Colon (tissue), 2 donors: ENCODE measurements around the gene HYCC1.
"Not testable (repeated sequence)": the region's sequence is repeated elsewhere in the genome, so short reads cannot be mapped to it uniquely, and the experiment has no call there.

Experiments
- FAIRE-seq: peaks from 2 replicates; lab custom pipeline; 2012; peaks lifted over from hg19 to GRCh38; lab: Jason Lieb, UNC
- donor health status: control.
- donor health status: control.

HYCC1 gene

DNA sequence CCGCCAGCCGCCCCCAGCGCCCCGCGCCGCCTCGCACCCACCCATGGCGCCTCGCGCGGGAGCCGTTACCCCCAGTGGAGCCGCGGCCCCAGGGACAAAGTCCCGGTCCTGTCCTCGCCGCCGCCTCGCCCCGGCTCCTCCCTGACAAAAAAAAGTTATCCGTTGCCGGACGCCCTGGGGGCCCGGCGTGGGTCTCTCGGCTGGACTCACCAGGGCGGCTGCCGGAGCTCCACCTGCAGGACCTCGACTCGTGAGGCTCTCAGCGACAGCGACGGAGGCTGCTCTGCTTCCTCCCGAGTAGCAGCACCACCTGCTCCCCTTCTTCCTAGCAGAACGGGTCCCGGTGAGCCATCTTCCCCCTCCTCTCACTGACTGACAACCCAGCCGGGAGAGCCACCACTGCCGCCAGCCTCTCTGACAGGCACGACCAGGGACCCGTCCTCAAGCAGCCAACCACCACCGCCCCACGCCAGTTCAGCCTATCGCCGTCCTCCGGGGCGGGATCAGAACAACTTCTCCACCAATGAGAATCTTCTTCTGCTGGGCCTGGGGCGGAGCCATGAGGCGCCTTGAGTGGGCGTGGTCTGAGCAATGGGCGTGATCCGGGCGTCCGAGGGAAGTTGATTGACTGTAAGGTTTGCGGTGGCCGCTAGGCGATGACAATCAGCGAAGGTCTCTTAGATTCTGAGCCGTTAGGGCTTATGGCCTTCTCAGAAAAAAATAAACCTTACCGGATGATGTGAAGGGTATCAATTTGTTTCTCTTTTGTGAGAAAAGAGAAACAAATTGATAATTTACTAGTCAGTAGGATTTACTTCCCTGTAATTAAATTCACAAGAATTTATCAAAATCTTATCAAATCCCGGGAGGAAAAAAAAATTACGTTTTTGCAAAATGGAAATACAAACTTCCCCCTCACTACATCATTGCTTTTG, at the start of gene HYCC1:
HYCC1 (minus strand) TSS at position 416 of the 935 bp plus-strand sequence. CDS start 23,019 bp downstream, outside the sequence.
- peak; percentile 55 for FAIRE-seq

DNA sequence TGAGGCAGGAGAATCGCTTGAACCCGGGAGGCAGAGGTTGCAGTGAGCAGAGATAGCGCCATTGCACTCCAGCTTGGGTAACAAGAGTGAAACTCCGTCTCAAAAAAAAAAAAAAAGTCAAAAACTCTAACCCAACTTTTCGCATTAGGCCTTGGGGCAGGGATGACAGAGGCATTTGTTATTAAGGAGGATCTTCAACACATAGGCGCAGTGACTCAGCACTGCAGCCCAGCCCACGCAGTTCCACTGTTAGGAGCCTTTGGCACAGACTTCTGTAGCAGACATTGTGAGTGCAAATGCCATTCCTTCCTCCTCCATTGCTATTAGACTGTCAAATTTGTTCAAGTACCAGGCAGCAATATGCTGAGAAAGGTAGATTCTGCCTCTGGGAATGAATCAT, 48.5 kb upstream of the HYCC1 start:
- no peak for FAIRE-seq

DNA sequence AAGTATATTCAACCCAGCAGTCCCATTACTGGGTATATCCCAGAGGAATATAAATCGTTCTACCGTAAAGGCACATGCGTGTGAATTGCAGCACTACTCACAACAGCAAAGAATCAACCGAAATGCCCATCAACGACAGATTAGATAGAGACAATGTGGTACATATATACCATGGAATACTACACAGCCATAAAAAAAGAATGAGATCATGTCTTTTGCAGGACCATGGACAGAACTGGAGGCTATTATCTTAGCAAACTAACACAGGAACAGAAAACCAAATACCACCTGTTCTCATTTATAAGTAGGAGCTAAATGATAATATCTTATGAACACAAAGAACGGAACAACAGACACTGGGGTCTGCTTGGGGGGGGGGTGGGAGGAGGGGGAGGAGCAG, 47.4 kb upstream of the HYCC1 start:
- no peak for FAIRE-seq

DNA sequence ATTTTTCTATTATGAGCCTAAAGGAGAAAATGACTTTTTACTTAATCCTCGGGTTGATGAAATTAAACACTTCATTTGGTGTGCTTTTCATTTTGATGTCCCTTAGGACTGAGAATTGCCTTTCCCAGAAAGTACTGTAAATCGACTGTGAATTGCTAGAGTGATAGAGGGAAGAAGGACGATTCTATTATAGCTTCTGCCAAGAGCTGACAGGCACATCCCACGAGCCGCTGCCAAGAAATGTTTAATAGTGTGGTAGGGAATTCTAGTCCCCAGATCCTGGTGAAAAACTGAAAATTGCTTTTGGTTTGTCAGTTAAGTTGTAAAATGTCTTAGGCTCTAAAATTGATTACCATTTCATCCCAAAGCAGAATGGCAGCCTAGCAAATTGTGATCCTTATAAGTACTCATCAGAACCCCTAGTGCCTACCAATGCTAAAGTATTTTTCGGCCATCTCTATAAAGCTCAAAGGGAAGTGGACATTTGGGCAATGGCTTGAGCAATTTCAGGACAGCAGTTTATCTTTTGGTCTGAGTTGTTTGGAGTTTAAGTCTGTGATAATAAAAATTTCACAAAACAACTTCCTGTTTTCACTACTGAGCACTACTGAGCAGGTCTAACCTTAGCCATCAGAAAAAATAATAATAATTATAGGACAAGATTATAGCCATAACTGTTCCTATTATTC, 44.6 kb upstream of the HYCC1 start:
- FAIRE-seq, result no peak

DNA sequence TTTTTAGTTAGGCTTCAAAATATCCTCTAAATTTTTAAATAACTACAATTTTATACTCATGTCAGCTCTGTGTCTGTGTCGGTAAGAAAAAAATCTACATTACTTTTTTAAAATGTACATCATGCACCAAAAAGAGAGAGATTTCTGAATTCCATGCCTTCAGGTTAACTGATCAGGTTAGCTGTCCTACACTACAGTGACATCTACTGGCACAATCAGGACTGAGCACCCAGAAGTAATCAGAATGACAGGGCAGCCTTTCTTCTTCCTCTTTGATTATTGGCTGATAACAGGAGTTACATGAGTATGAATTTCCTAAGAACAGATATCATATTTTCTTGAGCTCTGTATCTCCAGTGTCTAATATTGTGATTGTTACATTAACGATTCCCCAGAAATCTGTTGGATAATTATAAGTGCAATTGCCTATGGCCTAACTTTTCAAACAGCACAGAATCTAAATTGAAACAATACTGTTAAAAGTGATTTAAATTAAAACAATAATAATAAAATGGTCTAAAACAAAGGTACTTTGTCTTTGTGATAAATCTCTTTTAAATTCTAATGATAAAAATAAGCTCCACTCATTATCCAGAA, 41.8 kb upstream of the HYCC1 start:
- peak; percentile 58 for FAIRE-seq

DNA sequence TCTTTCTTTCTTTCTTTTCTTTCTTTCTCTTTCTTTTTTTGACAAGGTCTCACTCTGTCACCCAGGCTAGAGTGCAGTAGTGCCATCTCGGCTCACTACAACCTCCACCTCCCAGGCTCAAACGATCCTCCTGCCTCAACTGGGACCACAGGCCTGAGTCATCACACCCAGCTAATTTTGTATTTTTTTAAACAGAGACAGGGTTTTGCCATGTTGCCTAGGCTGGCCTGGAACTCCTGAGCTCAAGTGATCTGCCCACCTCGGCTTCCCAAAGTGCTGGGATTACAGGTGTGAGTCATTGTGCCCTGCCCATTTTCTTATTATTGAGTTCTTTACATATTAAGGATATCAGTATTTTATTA, 37.2 kb upstream of the HYCC1 start:
- FAIRE-seq, result not testable (repeated sequence)

DNA sequence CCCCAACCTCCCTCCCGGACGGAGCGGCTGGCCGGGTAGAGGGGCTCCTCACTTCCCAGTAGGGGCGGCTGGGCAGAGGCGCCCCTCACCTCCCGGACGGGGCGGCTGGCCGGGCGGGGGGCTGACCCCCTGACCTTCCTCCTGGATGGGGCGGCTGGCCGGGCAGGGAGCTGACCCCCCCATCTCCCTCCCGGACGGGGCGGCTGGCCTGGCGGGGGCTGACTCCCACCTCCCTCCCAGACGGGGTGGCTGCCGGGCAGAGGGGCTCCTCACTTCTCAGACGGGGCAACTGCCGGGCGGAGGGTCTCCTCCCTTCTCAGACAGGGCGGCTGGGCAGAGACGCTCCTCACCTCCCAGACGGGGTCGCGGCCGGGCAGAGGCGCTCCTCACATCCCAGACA, 32.4 kb upstream of the HYCC1 start:
- FAIRE-seq, result not testable (repeated sequence)

DNA sequence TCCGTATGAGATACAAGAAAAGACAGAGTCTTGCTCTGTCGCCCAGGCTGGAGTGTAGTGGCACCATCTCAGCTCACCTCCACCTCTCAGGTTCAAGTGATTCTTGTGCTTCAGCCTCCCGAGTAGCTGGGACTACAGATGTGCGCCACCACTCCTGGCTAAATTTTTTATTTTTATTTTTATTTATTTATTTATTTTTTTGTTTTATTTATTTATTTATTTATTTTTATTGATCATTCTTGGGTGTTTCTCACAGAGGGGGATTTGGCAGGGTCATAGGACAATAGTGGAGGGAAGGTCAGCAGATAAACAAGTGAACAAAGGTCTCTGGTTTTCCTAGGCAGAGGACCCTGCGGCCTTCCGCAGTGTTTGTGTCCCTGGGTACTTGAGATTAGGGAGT, 31.2 kb upstream of the HYCC1 start:
- FAIRE-seq, result not testable (repeated sequence)

DNA sequence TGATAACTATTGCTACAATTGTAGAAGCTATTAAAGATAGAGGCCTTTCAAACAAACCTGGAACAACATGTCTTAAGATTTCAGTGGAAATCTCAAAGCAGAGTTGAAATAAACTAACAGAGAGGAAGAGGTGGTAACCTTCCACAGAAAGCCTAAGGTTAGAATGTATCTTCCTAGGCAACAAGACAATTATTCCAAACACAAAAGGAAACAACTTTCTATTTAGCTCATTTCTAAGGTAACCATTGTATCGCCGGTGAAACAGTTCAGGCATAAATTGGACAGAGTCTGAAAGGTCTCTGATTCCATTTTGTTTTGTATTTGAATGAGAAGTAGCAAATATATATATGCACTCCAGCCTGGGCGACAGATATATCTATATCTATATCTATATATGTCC, 30.7 kb upstream of the HYCC1 start:
- FAIRE-seq, result no peak

DNA sequence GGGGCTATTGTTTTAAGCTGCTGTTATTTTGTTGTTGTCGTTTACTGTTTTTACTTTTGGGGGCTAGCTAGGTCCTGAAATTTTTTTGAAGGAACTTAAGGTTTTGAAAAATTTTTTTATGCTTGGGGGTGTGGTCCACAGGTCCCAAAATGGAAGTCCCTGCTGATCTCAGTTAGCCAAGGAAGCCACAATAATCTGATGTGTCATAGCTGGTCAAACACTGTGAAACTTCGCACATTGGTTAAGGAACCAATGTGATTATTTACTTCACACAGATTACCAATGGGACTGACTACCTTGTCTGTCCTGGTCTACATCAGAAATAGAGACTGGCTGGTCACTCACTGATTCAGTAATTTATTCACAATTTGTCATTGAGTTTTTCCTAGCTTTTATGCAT, 29.5 kb upstream of the HYCC1 start:
- no peak for FAIRE-seq

DNA sequence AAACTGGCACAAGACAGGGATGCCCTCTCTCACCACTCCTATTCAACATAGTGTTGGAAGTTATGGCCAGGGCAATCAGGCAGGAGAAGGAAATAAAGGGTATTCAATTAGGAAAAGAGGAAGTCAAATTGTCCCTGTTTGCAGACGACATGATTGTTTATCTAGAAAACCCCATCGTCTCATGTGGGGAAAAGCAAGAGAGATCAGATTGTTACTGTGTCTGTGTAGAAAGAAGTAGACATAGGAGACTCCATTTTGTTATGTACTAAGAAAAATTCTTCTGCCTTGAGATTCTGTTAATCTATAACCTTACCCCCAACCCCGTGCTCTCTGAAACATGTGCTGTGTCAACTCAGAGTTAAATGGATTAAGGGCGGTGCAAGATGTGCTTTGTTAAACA, 25.7 kb upstream of the HYCC1 start:
- not testable (repeated sequence) for FAIRE-seq

DNA sequence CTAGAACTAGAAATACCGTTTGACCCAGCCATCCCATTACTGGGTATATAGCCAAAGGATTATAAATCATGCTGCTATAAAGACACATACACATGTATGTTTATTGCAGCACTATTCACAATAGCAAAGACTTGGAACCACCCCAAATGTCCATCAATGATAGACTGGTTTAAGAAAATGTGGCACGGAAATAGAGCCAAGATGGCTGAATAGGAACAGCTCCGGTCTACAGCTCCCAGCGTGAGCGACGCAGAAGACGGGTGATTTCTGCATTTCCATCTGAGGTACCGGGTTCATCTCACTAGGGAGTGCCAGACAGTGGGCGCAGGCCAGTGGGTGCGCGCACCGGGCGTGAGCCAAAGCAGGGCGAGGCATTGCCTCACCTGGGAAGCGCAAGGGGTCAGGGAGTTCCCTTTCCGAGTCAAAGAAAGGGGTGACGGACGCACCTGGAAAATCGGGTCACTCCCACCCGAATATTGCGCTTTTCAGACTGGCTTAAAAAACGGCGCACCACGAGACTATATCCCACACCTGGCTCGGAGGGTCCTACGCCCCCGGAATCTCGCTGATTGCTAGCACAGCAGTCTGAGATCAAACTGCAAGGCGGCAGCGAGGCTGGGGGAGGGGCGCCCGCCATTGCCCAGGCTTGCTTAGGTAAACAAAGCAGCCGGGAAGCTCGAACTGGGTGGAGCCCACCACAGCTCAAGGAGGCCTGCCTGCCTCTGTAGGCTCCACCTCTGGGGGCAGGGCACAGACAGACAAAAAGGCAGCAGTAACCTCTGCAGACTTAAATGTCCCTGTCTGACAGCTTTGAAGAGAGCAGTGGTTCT, 21.8 kb upstream of the HYCC1 start:
- FAIRE-seq, result not testable (repeated sequence)

DNA sequence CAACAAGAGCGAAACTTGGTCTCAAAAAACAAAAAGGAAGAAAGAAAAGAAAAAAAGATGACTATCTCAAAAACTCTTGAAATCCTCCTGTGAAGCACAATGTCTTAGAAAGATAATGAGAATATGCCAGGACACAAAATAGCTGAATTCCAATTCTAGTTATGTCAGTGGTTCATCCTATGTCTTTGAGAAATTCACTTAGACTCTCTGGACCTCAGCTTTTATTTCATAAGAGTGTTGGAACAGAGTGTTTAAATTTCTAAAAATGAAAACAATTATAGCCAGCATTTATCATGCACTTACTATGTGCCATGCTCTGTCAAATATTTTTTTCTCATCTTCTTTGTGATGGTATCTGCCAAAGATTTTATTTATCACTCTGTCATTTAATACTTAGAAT, 13.3 kb upstream of the HYCC1 start:
- FAIRE-seq, result no peak

DNA sequence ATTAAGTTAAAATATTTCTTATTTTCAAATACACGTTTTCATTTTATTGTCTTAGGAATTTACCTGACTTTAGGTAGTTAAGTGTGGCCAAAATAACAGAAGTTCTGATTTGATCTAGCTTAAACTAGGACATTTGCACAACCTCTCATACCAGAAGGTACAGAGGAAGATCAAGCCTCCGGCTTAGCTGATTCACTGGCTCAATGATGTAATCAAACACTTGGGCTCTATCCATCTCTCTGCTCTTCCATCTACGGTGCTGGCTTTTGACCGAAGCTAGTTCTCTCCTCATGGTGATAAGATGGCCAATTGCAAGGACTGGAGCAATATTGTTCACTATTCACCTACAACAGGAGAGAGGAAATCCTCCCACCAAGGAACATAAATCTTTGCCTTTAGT, 12.2 kb upstream of the HYCC1 start:
- no peak for FAIRE-seq

DNA sequence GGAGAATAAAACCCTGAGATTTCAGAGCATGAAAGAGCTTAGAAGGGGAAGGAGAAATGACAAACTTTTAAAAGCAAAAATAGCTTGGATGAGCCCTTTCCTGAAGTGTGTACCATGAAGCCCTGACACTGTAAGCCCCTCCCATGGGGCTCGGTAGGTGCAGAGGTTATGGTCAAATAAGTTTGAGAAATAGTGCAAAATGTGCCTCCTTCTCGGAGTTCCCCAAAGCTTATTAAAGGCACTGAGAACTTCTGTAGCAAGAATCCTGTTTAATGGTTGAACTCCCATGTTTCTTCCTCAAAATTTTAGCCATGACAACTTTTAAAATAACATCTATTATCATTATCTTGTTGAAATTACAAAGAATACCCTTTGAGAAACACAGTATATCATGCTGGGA, 10.5 kb upstream of the HYCC1 start:
- FAIRE-seq, result no peak

DNA sequence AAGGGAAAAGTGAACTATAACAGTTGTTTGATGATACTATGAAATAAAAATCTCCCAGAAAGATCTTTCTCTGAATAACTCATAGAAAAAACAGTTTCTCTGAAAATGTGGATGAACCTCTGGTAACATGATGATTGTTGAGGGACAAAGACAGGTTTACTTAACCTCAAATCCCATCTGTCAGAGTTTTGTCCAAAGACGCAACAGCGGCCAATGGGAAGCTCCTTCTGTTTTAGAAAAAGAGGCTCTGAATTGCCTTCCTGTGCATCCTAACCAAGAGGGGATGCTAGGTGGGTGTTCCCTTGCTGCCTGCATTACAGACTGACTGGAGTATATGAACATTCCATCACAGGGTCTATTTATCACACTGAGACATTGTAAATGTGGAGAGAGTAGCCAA, 8.9 kb upstream of the HYCC1 start:
- no peak for FAIRE-seq

DNA sequence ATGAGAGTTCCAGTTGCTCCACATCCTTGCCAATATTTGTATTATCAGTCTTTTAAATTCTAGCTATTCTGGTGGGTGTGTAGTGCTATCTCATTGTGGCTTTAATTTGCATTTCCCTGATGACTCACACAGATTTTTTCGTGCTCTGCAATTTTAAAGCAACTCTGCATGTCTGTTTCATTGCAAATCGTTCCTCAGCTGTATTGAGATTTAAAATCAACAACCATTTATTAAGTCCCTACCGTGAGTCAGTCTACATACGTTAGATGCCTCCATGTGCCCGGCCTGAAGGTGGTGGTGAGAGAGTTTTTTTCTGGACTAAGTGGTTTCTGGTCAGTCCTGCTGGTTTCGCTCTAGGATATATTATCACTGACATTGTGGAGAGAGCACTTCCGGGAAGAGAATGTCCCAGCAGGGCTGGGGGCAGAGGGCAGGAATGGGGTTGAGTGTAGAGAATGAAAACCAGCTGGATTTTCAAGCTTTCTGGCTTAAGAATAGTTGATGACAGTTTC, 8.4 kb upstream of the HYCC1 start:
- FAIRE-seq, result no peak

DNA sequence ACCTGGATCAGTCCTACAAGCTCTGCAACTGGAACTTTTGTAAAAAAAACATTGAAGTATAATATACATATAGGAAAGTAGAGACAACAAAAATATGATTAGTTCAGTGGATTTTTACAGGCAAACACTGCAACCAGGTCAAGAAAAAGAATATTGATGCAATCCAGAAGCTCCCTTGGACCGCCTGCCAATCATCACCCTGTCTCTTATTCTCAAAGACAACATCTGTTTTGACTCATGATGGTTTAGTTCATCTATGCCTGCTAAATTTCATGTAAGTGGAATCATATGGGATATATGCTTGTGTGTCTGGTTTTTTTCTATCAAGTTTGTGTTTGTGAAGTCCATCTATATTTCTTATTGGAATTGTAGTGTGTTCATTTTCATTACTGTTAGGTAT, 7.7 kb upstream of the HYCC1 start:
- FAIRE-seq, result no peak

DNA sequence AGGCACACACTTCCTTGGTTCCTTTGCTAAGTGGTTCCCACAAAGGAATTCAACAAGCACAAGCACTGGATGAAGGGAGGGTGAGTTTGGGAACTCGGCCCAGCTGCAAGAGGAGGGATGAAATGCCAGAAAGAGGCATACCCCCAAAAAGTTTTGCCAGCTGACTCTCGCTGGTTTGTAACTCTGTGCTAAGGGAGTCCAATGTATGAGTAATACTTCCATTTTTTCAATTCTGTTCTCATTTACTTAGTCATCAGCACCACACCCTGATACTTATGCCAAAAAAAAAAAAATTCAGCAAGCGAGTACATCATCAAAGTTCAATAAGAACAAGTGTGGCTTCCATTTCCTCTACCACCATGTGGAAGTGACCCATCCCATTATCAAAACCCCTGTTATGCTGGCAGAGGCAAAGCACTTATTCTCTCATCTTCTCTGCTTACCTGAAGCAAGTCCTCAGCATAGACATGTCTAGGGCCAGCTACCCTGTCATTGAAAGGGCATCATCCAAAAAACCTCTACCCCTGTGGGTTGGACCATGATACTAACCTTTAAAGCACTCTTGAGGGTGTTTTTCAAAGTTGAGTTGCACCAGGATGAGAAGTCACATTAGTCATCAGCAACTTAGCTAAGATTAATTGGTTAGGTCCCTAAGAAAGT, 6.9 kb upstream of the HYCC1 start:
- FAIRE-seq, result no peak

DNA sequence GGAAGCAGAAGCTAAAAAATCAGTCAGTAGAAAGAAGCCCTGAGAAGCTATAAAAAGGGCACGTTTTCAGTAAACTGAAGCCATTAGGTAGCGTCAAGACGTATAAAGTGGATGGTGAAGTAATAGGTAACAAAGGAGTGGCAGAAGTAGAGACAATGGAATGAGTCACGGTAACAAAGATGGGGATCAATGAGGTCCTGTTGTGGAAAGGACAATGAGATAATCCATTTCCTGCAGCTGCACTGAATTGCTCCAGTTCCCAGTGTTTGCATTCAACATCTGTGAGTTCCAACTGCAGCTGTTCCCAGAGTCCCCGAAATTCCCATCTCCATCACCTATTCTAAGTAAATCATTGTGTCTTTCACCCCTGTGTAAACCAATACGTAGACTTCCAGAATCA, 4.8 kb upstream of the HYCC1 start:
- no peak for FAIRE-seq

DNA sequence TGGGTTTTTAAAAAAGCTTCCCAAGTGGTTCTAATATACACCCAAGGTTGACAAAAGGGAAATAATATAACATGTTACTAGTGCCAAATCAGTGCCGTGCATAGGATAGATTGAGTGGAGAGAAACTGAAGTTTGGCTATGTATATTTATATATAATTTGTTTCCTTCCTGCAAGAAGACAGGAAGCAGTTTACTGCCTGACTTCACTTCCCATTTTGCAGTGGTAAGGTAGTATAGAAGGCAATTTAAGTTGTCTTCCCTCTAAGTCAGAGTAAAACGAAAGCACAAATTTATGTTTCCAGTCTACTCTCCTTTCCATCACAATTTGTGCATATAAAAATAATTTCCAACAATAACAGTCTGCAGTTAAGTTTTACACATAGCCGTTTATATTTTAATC, 3.4 kb upstream of the HYCC1 start:
- no peak for FAIRE-seq
